RWPE1 (cell line): ENCODE data around the gene FAM81A.

Experiments
- CTCF ChIA-PET: fragments of 350-600 bp; sonication (Branson Sonifier 250); formaldehyde crosslinking; extraction: SDS; loops from one replicate; lab custom pipeline; 2021; lab: Yijun Ruan, JAX
- POLR2A ChIA-PET: fragments of 400-600 bp; formaldehyde crosslinking; extraction: SDS; loops from one replicate; lab custom pipeline; 2020; ENCODE audit warnings: antibody characterized with exemption; ENCODE audit not compliant: low non-redundant PET; lab: Yijun Ruan, JAX
- DNase-seq: peaks from one replicate; pipeline ENCODE4 v3.0.0; 2012; ENCODE audit warnings: low spot score
- H3K27ac ChIP-seq: fragments of 450-650 bp; 2 replicates; pipeline ENCODE4 v1.5.1; 2017
- CTCF ChIP-seq: fragments of 450-650 bp; conservative IDR thresholded peaks from 2 replicates; pipeline ENCODE4 v1.5.1; 2017; ENCODE audit warnings: low read depth, mild to moderate bottlenecking

The FAM81A gene

DNA sequence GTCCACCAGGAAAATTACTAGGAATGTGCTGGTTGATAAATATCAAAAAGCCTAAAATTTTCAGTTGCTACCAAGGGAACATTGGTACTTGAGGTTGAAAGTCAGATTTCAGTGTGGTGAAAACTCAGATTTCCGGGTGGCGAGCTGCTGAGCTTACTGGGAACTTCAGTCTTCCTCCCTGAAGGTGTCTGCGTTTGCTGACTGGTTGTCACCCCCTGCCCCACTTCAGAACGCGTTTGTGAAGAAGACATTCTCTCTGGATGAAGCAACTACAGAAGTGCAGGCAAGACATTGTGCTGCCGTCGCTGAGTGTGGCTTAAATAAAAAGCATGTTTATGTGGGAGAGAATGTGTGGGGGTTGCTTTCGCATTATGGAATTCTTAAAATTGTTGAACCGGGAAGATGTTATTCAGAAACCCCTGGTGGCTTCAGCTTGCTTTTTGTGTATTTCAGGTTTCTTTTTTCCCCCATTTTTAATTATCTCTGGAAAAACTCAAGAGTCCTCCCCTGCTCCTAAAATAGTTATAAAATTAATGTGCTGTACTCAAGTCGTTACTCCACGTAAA, 7.1 kb downstream of the FAM81A start:
- H3K27ac ChIP-seq: no peak overlapping the region
- no peak for TF ChIP-seq CTCF
- ChIA-PET POLR2A (no interaction called here), CTCF (interaction anchor here (0.6 to 0.7 kb wide), 2 partner anchors 12 to 67 kb away, joined by 3 to 4 read pairs; no protein-coding TSS in a partner anchor)
- no peak for DNase-seq

DNA sequence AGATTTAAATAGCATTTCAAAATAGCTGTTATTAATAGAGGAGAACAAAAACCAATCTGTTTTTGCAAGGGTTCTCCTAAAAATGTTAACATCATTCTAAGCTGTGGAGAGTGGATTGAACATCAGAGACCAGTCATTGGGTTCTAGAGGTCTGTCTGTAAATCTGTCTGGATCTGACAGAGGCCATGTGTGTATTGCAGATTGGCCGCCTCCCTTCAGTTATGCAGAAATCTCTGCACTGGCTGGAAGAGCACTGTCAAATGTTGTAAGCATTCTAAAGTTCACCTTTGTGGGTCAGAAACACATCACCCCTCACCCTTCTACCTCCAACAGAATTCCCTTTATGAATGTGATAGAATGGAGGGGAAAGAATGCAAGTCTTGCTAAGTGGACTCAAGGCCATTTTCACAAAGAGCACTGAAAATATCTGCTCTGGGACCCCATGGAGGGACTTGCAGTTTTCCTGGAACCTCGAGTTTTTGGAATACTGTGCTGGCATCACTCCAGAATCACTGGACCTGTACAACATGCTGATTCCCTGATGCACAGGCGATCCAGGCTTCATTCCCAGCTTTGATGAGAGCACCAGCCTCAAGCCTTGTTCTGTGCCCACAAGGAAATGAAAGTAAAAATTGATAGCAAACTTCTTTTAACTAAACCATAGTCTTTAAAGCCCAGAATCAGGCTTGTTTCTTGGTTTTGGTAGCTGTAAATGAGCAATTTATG, 8.4 kb downstream of the FAM81A start:
- TF ChIP-seq CTCF: no peak
- ChIA-PET CTCF (no interaction called here), POLR2A (no interaction called here)
- DNase-seq: no peak
- no peak overlapping the region for H3K27ac ChIP-seq

- TF ChIP-seq CTCF: no peak
- no peak overlapping the region for H3K27ac ChIP-seq
These were observed 9.4 kb downstream of the FAM81A start for GRCh38 chr15:59447367-59447766.

DNA sequence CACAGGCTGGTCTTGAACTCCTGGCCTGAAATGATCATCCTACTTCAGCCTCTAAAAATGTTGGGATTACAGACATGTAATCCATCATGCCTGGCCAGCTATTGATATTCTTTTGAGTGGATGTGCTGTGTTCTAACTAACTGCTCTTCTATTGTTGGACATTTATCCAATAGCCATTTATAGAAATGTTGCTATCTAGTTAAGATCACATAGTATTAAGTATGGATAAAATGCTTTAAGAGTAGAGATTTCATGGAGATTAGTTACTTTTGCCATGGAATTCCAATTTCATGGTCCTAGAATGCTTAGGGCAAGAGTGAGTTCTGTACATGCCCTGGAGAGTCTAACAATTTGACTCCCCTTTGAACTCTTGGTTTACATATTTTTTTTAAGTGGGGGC, 10.9 kb downstream of the FAM81A start:
- ChIA-PET POLR2A (no interaction called here), CTCF (interaction anchor here (0.6 kb wide), 1 partner anchor 192 kb away, joined by 5 read pairs; no protein-coding TSS in a partner anchor)
- no peak overlapping the region for H3K27ac ChIP-seq
- no peak for DNase-seq
- TF ChIP-seq CTCF: no peak

More at GRCh38 chr15:59447367-59447766, 9.4 kb downstream of the FAM81A start:
- DNase-seq: no peak
- CTCF ChIA-PET: no interaction called here
- POLR2A ChIA-PET: no interaction called here

DNA sequence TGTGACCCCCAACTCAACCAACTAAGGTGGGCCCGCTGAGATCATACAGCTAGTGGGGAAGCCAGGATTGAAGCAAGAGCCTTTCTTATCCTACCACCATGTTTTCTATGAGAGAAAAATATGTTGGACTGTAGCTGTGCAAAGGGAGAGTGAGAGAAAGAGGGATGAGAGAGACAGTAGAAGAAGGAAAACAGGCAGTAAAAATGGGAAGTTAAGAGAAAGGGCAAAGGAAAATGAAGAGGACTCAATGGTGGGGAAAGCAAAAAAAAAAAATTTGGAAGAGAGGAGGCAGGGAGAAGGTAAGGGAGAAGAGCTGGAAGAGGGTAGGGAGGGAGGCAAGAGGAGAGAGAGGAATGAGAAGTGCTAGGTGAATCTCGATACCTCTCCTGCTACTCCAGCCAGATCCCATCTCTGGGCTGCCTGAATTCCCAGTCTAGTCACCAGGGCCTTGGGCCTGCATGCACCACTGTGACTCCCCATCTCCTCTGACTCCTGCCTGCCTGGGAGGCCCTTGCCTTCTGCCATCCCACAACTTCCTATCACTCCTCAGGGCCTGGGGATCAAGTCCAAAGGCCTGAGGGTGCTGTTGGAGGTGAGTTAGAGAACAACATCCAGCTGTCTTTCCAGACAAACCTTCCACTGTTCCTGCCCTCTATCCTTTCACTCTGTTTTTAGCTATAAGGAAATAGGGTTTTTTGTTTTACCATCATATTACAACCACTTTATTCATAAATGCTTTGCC, 15.7 kb downstream of the FAM81A start:
- CTCF ChIA-PET: interaction anchor here (0.6 to 0.7 kb wide), 3 partner anchors 109 to 781 kb away, joined by 3 to 4 read pairs (median 3); no protein-coding TSS in a partner anchor
- no peak for DNase-seq
- no peak overlapping the region for H3K27ac ChIP-seq
- no peak for TF ChIP-seq CTCF
- POLR2A ChIA-PET: no interaction called here

DNA sequence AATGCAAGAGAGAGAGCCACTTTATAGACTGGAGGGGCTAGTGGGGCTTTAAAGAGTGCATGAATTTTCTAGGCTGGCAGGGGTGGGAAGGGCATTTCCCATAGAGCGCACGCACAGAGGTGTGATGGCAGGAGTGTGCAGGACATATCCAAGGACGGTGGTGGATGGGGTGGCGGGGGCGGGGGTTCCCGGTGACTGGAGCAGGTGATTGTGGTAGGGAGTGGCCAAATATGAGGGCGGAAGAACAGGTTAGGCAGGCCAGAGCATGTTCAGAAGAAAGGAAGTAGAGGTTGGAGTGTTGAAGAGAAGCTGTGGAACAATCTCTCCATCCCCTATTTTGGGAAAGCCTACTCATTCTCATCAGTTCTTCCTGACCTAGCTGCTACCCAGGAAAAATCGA, 18.1 kb downstream of the FAM81A start:
- CTCF ChIA-PET: interaction anchor here (0.6 kb wide), 1 partner anchor 340 kb away, joined by 3 read pairs; no protein-coding TSS in a partner anchor
- peak; percentile 77 for DNase-seq
- POLR2A ChIA-PET: interaction anchor here (0.6 to 0.7 kb wide), 3 partner anchors 29 to 208 kb away, joined by 3 to 4 read pairs (median 3); no protein-coding TSS in a partner anchor
- TF ChIP-seq CTCF: no peak
- H3K27ac ChIP-seq: no peak overlapping the region
